ENCODE measurements around the gene COQ10A.

GRCh38 chr12:56243731-56244181 is 23.0 kb upstream of the COQ10A start:
- TF ChIP-seq CTCF (IDR thresholded peaks at IDR 0.05) (no peak), POLR2A (IDR thresholded peaks at IDR 0.05) (no peak)
